NOMO-1 treated with DMSO at 0.1 percent for 48 hours (cell line): ENCODE data around the gene TRERF1.
"Not testable (repeated sequence)": the region's sequence is repeated elsewhere in the genome, so short reads cannot be mapped to it uniquely, and the experiment has no call there.

Experiments
- DNase-seq: peaks from one replicate; lab custom pipeline; 2025; ENCODE audit not compliant: unreplicated experiment; lab: John Stamatoyannopoulos, UW

TRERF1 gene

DNA sequence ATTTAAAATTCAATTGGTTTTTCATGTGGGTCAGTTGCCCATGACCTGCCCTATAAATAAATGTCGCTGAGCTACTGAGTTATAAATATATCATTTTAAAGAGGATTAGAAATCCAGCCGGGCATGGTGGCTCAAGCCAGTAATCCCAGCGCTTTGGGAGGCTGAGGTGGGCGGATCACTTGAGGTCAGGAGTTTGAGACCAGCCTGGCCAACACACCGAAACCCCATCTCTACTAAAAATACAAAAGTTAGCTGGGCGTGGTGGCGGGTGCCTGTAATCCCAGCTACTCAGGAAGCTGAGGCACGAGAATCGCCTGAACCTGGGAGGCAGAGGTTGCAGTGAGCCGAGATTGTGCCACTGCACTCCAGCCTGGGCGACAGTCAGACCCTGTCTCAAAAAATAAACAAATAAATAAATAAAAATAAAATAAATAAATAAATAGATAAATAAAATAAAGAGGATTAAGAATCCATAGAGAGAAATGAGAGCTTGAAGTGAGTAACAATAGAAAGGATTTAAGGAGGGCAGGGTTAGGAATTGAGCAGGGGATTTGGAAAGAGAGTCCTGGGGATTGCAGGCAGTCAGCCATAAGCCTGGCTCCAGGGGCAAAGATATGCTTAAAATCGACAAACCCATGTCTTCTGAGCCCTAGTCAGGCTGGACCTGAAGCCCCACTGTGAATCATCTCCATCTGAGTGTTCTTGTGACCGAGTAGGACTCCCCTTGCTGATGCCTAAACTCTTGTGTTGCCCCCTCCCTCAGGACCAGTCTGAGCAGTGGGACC is 249.4 kb downstream of the TRERF1 start:
- not testable (repeated sequence) for DNase-seq

DNA sequence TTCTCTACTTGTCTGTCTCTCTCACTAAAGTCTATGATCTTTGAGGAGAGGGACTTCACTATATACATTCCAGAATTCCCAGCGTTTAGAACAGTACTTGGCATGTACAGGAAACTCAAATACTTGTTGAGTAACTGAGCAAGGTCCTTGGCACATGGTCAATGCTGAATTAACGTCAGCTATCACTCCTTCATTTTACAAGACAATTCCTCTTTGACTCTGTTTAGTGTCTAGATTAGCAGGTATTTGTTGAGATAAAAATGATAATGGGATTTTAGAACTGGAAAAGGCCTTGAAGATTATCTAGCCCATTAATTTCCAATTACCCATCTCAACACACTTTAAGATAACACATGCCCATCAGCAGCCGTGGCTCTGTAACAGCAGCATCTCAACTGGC is 250.3 kb downstream of the TRERF1 start:
- DNase-seq: no peak

DNA sequence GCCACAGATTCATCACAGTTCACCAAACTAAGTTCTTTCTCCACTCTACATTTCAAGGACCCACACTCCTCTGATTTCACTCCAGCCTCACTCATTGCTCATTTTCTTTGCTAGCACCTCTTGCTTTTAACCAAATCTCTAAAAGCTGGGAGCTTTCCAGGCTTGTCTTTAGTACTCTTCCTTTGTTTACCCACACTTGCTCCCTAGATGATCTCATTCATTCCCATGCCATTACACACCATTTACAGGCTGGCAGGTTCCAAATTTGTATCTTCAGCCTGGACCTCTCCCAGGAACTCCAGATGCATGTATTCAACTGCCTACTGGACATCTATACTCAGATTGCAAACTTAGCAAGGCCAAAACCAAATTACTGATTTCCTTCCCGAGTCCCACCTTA is 251.7 kb downstream of the TRERF1 start:
- DNase-seq: no peak

DNA sequence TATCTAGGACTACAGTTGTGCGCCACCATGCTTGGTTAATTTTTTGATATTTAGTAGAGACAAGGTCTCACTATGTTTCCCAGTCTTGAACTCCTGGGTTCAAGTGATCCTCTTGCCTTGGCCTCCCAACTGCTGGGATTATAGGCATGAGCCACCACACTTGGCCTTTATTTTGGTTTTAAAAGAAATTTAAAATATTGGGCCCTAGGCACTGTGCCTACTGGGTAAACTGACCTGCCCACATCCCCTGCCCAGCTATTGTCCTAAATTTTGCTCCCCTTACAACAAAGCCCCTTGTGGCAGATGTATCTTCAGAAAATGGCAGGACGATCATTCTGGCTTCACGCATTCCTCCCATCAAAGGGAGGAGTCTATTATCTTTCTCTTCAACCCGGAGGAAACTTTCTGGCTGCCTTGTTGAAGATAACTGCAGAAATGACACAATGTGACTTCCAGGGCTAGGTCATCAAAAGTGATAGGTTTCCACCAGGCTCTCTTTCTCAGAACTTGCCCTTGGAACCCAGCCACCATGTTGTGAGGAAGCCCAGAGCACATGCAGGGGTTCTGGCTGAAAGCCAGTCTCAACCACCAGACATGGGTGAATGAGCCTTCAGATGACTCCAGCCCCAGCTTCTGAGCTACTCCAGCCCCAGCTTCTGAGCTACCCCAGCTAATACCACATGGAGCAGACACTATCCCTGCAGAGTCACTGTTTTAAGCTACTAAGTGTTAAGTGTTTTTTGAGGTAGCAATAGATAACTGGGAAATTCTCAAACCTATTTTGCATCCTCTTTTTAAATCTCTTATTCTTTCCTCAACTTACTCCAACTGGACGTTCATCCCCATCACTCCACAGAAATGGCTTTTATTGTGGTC is 252.4 kb downstream of the TRERF1 start:
- DNase-seq: no peak

DNA sequence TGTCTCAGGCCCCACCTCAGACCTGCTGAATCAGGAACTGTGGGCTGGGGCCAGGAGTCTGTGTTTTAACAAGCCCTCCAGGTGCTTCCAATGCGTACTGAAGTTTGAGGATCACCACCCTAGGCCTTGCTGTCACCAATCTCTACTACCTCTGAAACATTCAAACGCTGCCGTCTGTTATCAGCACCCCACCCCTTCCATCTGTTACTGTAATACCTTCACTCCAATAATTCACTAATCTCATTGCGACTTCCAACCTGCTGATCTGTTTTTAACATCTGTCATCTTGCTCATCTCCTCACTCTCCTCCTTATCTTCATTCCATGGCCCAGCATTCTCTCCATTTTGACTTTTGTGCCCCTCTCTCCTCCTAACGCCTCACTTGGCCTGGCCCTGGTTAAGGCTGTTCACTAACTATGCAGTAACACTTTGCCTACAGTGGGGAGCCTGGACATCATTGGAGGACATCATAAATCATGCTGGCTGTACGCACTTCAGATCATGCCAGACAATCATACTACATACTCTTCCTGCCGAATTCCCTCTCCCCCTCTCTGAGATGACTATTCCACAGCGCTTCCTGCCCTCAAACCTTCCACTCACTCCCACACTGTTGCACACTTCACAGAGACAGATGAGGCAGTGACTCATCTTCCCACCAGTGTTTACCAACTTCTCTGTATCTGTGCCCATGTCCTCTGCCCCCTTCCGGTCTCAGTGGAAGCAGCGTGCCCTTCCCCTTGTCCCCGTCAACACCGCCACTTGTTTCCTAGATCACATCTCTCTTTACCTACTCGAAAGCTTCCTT is 254.0 kb downstream of the TRERF1 start:
- DNase-seq: no peak

DNA sequence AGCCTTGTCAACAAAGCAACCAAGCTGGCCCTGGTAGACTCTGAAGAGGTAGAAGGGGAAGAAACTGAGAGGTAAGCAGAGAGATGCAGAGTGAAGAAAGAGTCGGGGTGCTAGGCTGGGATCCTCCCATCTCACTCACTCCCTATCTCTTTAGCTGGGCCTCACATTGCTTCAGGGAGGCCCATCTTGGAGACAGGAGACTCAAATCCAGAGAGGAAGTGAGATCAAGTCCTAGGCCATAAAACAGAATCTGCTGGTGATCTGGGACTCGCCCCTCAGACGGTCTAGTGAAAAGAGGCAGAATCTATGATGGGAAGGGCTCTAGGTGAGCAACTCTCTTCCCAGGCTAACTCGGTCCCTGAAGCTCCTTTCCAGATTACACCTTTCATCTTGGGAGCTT is 256.3 kb downstream of the TRERF1 start:
- DNase-seq: no peak

DNA sequence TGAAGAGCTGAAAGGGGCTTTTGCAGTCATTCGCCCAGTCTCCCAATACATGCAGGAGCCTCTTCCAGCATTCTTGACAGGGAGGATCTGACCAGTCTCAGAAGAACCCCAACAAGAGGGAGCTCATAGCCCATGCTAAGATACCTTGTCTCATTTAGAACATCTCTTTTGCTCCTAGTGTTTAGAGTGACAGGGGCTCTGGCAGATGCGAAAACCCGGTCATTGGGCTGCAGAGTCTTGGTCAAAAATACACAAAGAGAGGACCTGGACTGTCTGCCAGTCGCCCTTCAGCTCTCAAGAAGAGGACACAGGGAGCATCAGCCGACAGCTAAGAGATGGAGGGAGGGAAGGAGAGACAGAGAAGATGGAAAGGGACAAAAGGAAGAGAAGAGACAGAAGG is 257.7 kb downstream of the TRERF1 start:
- DNase-seq: no peak

DNA sequence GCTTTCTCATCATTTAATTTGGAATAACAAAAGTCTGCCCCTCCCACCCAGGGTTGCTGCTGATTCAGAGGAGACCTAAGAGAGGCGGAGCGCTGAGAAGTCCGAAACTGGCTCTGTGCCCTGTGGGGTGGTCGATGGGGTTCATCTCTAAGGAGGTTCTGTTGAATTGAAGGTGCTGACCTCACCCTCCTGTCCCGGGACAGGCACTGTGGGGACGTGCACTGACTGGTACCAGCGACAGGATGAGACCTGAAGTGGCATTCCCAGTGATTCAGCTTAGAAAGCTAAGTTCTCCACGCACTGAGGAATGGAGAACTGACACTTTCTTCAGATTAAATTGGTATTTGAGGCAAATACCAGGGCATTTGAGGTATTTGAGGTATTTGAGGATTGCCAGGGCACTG is 258.2 kb downstream of the TRERF1 start:
- no peak for DNase-seq

DNA sequence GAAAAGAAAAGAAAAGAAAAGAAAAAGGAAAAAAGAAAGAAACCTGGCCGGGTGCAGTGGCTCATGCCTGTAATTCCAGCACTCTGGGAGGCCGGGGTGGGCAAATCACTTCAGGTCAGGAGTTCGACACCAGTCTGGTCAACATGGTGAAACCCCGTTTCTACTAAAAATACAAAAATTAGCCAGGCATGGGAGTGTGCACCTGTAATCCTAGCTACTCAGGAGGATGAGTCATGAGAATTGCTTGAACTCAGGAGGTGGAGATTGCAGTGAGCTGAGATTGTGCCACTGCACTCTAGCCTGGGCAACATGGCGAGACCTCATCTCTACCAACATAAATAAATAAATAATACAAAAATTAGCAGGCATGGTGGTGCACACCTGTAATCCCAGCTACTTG is 259.3 kb downstream of the TRERF1 start:
- DNase-seq: not testable (repeated sequence)

DNA sequence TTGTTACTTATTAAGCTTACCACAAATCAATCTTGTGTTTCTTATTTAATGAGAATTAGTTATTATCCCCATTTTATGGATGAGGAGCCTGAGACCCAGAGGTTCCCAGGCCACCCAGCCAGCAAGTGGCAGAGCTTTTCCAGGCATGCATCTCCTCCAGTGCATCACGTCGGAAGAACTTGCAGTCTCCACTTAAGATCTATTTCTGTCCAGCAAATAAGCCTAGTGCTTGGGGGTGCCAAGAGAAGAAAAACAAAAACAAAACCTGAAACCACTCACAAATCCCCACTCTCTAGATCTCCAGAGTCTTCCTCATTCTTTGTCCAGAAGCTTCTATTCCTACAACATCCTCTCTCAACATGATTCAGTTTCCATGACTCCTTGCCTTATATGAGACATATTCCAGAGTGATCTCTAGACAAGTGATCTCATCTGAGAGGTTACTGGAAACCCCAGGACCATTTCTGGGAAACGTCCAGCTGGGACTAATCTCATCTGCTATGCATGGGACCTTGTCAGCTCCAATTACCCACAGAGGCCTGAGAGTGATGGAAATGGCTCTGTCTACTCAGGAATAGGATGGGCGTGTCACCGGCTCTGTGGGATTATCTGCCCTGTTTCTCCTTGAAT is 261.1 kb downstream of the TRERF1 start:
- no peak for DNase-seq

DNA sequence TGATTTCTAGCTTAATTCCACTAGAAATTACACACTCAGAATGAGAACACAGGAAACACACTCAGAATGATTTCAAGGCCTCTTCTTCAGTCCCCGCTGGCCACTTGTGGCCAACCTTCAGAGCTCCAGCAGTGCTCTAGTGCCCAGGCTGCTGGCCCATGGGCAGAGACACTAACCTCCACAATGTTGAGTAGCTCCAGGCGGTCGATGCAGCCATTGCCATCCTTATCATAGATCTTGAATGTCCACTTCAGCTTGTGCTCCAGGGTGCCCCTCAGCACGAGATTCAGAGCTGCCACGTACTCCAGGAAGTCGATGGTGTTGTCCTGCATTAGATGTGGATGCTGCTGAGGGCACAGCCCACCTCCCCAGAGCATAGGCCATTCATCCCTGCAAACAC is 263.3 kb downstream of the TRERF1 start:
- no peak for DNase-seq

DNA sequence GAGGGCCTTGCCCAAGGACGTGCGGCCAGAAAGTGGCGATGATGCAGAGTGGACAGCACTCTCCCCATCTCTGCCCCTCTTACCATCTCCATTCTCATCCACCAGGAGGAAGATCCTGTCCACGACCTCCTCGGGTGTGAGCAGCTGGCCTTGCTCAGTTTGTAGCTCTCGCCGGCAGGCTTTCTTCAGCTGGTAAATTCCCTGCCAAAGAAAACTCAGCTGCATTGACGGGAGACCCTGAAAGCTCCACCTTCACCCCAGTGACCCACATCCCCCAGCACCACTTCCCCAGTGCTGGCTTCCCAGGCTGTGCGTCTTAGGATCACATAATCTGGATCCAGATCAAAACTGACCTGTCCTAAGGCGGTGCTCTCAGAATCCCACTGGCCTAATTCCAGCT is 266.1 kb downstream of the TRERF1 start:
- no peak for DNase-seq

DNA sequence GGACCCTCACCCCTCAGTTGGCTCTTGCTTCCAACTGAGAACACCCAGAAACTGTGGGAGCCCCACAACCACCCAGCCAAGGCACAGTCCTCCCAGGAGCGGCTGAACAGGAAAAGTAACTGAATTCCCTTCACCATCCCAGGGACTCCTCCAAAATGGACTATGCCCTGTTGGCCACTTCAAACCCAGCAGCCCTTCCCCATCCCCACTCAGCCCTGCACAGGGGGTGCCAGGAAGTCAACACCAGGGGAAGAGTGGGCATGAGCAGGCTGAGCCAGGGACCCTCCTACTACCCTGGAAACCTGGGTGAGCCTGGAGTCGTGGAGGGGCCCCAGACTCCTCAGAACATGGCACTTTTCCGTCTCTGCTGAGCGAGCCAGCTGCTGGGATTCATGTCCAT is 267.3 kb downstream of the TRERF1 start:
- DNase-seq: no peak

DNA sequence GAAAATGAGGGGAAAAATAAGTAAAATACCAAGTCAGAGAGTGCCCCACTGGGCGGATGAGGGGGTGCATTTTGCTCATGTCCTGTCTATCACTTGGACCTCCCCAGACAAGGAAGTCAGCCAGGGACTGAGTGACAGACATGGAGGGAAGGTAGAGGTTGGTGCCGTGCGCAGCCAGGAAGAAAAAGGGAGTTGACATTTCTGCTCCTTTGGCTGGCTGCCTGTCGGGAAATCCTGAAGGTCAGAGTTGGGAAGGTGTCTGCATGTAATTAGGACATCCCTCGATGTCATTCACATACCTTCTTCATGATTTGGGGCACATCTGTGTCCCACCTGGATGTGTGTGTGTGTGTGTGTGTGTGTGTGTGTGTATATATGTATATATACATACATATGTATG is 269.6 kb downstream of the TRERF1 start:
- DNase-seq: no peak

DNA sequence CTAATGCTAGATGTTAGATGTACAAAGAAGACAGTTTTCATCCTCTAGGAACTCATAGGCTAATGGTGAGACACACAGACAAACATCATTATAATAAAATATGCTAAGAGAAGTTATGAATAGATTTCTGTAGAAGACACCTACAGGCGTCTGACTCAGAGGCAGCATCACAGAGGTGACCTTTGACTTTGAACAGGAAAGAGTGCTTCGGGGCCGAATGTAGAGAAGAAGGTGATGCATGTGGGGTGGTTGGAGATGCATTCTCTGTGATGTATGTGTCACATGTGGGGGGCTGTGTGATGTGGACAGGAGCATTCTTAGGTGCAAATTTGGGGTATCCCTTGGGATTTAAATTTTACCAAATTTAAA is 271.8 kb downstream of the TRERF1 start:
- DNase-seq: no peak

DNA sequence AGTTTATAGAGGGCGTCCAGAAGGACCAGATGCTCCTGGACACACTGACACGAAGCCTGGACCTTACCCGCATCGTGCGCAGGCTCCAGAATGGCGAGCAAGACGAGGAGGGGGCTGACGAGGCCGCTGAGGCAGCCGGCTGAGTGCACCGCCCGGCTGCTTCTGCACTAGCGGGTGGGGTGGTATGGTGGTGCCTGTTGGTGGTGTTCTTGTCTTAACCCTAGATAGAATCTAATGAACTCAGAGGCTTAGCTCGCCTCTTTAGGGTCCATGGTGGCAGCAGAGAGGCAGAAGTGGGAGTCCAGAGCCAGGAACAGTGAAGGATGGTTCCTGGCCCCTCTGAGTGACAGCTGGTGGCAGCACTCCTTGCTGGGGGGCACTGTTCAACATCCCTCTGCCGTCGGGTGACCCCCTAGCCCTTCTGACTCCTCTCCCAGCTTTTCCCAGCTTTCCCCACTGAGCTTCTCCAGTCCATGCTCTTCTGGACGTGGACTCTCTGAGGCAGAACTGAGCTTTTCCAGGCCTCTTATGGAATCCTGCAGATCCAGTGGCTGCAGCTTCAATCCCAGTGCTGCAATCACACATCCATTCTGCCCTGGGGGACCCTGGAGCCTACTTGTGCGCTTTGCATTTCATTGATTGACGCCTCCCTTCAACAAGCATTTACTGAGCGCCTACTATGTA is 272.3 kb downstream of the TRERF1 start:
- DNase-seq: no peak

DNA sequence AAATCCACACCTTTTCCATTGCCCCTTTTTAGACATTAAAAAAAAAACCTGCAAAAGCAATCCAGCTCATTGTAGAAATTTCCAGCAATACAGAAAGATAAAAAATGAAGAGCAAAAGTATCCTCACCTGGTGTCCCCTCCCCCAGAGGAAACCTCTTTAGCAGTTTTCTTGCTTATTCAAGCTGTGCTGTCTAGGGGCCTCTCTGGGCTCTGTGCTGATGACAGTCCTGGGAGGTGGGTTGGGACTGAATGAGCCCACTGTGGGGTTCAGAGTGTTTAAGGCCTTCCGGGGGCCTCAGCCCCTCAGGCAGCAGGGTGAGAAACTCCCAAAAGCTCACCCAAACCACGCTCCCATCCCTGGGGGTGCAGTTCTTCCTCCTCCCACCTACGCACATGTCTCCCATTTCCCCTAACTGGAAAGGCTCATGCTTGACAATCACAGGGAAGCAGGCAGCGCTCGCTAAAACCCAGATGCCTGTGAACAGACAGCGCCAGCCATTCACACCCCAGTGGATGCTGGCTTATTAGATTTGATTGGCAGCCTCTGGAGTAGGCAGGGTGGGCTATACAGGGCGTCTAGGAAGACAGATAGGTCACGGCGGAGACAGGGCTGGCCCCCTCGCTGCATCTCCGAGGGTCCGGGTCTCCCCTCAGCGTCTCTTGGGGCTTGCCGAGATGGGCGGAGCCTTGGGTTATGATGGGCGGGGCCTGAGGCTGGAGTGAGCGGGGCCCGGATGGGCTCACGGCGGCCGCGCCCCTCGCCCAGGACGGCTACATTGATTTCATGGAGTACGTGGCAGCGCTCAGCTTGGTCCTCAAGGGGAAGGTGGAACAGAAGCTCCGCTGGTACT is 274.0 kb downstream of the TRERF1 start:
- no peak for DNase-seq

DNA sequence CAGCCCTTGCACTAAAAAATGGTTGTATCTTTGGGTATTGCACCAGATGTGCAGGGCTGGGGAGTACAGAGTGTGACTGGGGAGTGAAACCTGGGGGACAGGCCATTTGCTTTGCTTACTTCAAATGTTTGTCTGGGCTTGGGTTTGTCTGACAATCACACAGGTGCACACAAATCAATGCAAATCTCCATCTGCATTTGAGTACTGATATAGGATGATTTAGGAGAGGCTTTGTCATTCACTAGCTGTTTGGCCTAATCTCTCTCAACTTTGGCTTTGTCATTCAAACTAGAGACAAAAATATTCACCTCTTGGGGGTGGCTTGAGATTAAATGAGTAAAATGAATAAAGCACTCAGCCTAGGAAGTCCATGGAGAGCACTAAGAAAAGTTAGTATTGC is 274.7 kb downstream of the TRERF1 start:
- no peak for DNase-seq

DNA sequence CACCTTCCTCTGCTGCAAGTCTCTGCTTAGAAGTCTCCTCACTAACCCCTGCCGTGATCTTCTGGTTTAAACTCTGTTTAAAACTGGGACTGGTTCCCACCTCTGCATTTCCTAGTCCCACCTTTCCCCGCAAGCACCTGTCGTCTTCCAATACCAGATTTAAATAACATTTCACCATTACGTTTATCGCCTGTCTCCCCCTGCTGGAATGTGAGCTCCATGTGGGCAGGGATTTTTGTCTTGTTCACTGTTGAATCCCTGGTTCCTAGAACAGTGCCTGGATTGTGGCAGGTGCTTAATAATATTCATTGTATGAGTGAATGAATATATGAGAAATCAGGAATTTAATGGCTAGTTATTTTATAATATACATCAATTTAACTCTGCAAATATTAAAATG is 275.9 kb downstream of the TRERF1 start:
- DNase-seq: no peak
